ENCODE measurements around the gene UBASH3A. TPM values are rescaled to one million over a fixed set of nuclear protein-coding genes. Genes with fewer than 3 reads are reported as not detected.

UBASH3A gene
- total RNA-seq, 1 experiment from 2014 or later: not detected

- H3K36me3 ChIP-seq (ENCODE audit: control insufficient read depth, insufficient read depth, low read length): no peaks in the 10 kb centered on the region
- H3K27me3 ChIP-seq (replicated peaks; ENCODE audit: control insufficient read depth, insufficient read depth, low read length): no peaks in the 10 kb centered on the region
- DNase-seq: no peak
- intact Hi-C loops (cut with micrococcal nuclease; ENCODE audit: unreplicated experiment): no loop called here
- ChIA-PET CTCF (no interaction called here), POLR2A (no interaction called here)
- no TSS peak for BruUV-seq (replicated peaks)
- peaks cover 32% of the 10 kb centered on the region for H3K4me1 ChIP-seq
- H3K27me3 Mint-ChIP-seq (ENCODE audit: insufficient read depth, unreplicated experiment): no peaks in the 10 kb centered on the region
- no peak overlapping the region for H3K4me3 Mint-ChIP-seq (ENCODE audit: unreplicated experiment)
- no peak overlapping the region for H3K27ac Mint-ChIP-seq (ENCODE audit: unreplicated experiment)
- no peaks in the 10 kb centered on the region for H3K9me3 ChIP-seq
- H3K36me3 Mint-ChIP-seq (ENCODE audit: insufficient read depth, unreplicated experiment): peaks cover 6% of the 10 kb centered on the region
- H3K9me3 Mint-ChIP-seq (ENCODE audit: unreplicated experiment): peaks cover 9% of the 10 kb centered on the region
- peaks cover 31% of the 10 kb centered on the region for H3K4me1 Mint-ChIP-seq (ENCODE audit: low read depth, unreplicated experiment)
- no peak overlapping the region for H3K4me3 ChIP-seq (ENCODE audit: low read depth, low read length)
- no peak for TF ChIP-seq CTCF (IDR thresholded peaks at IDR 0.05; ENCODE audit: insufficient read depth in 1 of 2, low read depth in 1 of 2, low read length in 1 of 2, severe bottlenecking in 1 of 2, unreplicated experiment in 1 of 2)
These were observed 57.5 kb downstream of the UBASH3A start for GRCh38 chr21:42461185-42461520.

GRCh38 chr21:42461881-42462877 is 58.5 kb downstream of the UBASH3A start:
- H3K9me3 ChIP-seq: no peaks in the 10 kb centered on the region
- ChIA-PET POLR2A (no interaction called here), CTCF (no interaction called here)
- H3K4me1 Mint-ChIP-seq (ENCODE audit: low read depth, unreplicated experiment): peaks cover 27% of the 10 kb centered on the region
- H3K36me3 ChIP-seq (ENCODE audit: control insufficient read depth, insufficient read depth, low read length): no peaks in the 10 kb centered on the region
- H3K4me1 ChIP-seq: peaks cover 32% of the 10 kb centered on the region
- intact Hi-C loops (cut with micrococcal nuclease; ENCODE audit: unreplicated experiment): no loop called here
- no TSS peak for BruUV-seq (replicated peaks)
- H3K36me3 Mint-ChIP-seq (ENCODE audit: insufficient read depth, unreplicated experiment): peaks cover 6% of the 10 kb centered on the region
- DNase-seq: peak in 1 of 2 experiments; percentile 35
- no peaks in the 10 kb centered on the region for H3K27me3 ChIP-seq (replicated peaks; ENCODE audit: control insufficient read depth, insufficient read depth, low read length)
- peaks cover 9% of the 10 kb centered on the region for H3K9me3 Mint-ChIP-seq (ENCODE audit: unreplicated experiment)
- no peak overlapping the region for H3K4me3 ChIP-seq (ENCODE audit: low read depth, low read length)
- no peak overlapping the region for H3K27ac Mint-ChIP-seq (ENCODE audit: unreplicated experiment)
- H3K4me3 Mint-ChIP-seq (ENCODE audit: unreplicated experiment): no peak overlapping the region
- no peaks in the 10 kb centered on the region for H3K27me3 Mint-ChIP-seq (ENCODE audit: insufficient read depth, unreplicated experiment)
- TF ChIP-seq CTCF (IDR thresholded peaks at IDR 0.05; ENCODE audit: insufficient read depth in 1 of 2, low read depth in 1 of 2, low read length in 1 of 2, severe bottlenecking in 1 of 2, unreplicated experiment in 1 of 2): no peak

GRCh38 chr21:42463861-42464515 is 60.3 kb downstream of the UBASH3A start:
- Histone ChIP-seq H3K4me3 (ENCODE audit: low read depth, low read length) (no peak overlapping the region), H3K36me3 (ENCODE audit: control insufficient read depth, insufficient read depth, low read length) (no peaks in the 10 kb centered on the region), H3K9me3 (no peaks in the 10 kb centered on the region), H3K4me1 (peaks cover 32% of the 10 kb centered on the region), H3K27me3 (replicated peaks; ENCODE audit: control insufficient read depth, insufficient read depth, low read length) (no peaks in the 10 kb centered on the region)
- Mint-ChIP-seq H3K36me3 (ENCODE audit: insufficient read depth, unreplicated experiment) (peaks cover 6% of the 10 kb centered on the region), H3K27ac (ENCODE audit: unreplicated experiment) (peak overlapping the region; percentile 33), H3K27me3 (ENCODE audit: insufficient read depth, unreplicated experiment) (no peaks in the 10 kb centered on the region), H3K4me1 (ENCODE audit: low read depth, unreplicated experiment) (peaks cover 24% of the 10 kb centered on the region), H3K9me3 (ENCODE audit: unreplicated experiment) (peaks cover 9% of the 10 kb centered on the region), H3K4me3 (ENCODE audit: unreplicated experiment) (no peak overlapping the region)
- CTCF ChIA-PET: no interaction called here
- POLR2A ChIA-PET: no interaction called here
- no TSS peak for BruUV-seq (replicated peaks)
- peak; percentile 50 to 80 for DNase-seq
- intact Hi-C loops (cut with micrococcal nuclease; ENCODE audit: unreplicated experiment): no loop called here
- TF ChIP-seq CTCF (IDR thresholded peaks at IDR 0.05; ENCODE audit: insufficient read depth in 1 of 2, low read depth in 1 of 2, low read length in 1 of 2, severe bottlenecking in 1 of 2, unreplicated experiment in 1 of 2): no peak

All from Caco-2 (cell line).